ENCODE measurements around the gene PRKCH. TPM values are rescaled to one million over a fixed set of nuclear protein-coding genes. Genes with fewer than 3 reads are reported as not detected.

Gene PRKCH
- total RNA-seq, 2 donors from 2014 or later = 27.6 to 33.9 TPM

DNA sequence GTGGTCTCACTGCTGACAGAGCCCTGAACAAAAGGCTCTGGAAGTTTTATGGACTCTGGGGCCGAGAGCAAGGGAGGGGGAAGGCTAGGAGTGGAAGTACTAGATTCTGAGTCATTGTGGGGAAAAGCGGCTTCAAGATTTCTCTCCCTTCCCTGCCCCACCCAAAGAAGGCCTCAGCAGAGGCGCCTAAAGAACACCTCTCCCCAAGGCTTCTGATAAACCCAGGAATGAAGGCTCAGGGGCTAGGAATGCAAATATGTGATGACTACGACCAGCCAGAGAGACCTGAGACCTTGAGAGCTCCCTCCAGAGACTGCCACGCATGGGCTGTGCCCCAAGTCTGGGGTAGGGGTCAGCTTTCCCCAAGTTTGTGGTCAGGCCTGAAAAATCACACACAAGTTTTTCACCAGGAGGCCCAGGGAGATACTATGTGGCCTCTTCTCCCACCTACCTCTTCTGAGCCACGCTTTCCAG lies 243.3 kb downstream of the PRKCH start:
- TF ChIP-seq POLR2AphosphoS5 (IDR thresholded peaks at IDR 0.05) (no peak), POLR2A (IDR thresholded peaks at IDR 0.05) (no peak), CTCF (IDR thresholded peaks at IDR 0.05) (no peak)
- 88% methylated on average over 6 of the region's 6 CpGs for WGBS
- DNase-seq (ENCODE audit: low spot score) = no peak

GRCh38 chr14:61565181-61565580 lies 243.8 kb downstream of the PRKCH start:
- H3K27ac ChIP-seq = no peak overlapping the region
- DNase-seq (ENCODE audit: low spot score) = no peak
- peaks cover 11% of the 10 kb centered on the region for H3K4me1 ChIP-seq (replicated peaks)
- H3K4me3 ChIP-seq = no peak overlapping the region
- intact Hi-C loops (cut with DNase I) = no loop called here
- no peak for TF ChIP-seq POLR2AphosphoS5 (IDR thresholded peaks at IDR 0.05)
- no peak for TF ChIP-seq POLR2A (IDR thresholded peaks at IDR 0.05)
- TF ChIP-seq CTCF (IDR thresholded peaks at IDR 0.05) = no peak
- H3K27me3 ChIP-seq (replicated peaks; ENCODE audit: insufficient read depth) = no peaks in the 10 kb centered on the region
- no peaks in the 10 kb centered on the region for H3K36me3 ChIP-seq
- H3K9me3 ChIP-seq = no peaks in the 10 kb centered on the region

More for the DNA sequence above, 243.3 kb downstream of the PRKCH start:
- intact Hi-C loops (cut with DNase I) = no loop called here
- no peak overlapping the region for H3K4me3 ChIP-seq
- H3K9me3 ChIP-seq = no peaks in the 10 kb centered on the region
- H3K36me3 ChIP-seq = no peaks in the 10 kb centered on the region
- peaks cover 11% of the 10 kb centered on the region for H3K4me1 ChIP-seq (replicated peaks)
- no peaks in the 10 kb centered on the region for H3K27me3 ChIP-seq (replicated peaks; ENCODE audit: insufficient read depth)
- no peak overlapping the region for H3K27ac ChIP-seq

- DNase-seq (ENCODE audit: low spot score) = no peak
- Histone ChIP-seq H3K36me3 (no peaks in the 10 kb centered on the region), H3K27me3 (replicated peaks; ENCODE audit: insufficient read depth) (no peaks in the 10 kb centered on the region), H3K9me3 (no peaks in the 10 kb centered on the region), H3K4me1 (replicated peaks) (peaks cover 6% of the 10 kb centered on the region), H3K4me3 (no peak overlapping the region), H3K27ac (no peak overlapping the region)
- TF ChIP-seq POLR2AphosphoS5 (IDR thresholded peaks at IDR 0.05) = no peak
- TF ChIP-seq POLR2A (IDR thresholded peaks at IDR 0.05) = no peak
- WGBS = 85% methylated on average over 3 of the region's 3 CpGs
- intact Hi-C loops (cut with DNase I) = no loop called here
These were observed 244.6 kb downstream of the PRKCH start for GRCh38 chr14:61565836-61566536.

- intact Hi-C loops (cut with DNase I) = no loop called here
- TF ChIP-seq POLR2A (IDR thresholded peaks at IDR 0.05) (no peak), CTCF (IDR thresholded peaks at IDR 0.05) (no peak), POLR2AphosphoS5 (IDR thresholded peaks at IDR 0.05) (no peak)
- no peak for DNase-seq (ENCODE audit: low spot score)
- WGBS = 92% methylated on average over 2 of the region's 2 CpGs
- peaks cover 6% of the 10 kb centered on the region for H3K4me1 ChIP-seq (replicated peaks)
- H3K4me3 ChIP-seq = no peak overlapping the region
- no peaks in the 10 kb centered on the region for H3K27me3 ChIP-seq (replicated peaks; ENCODE audit: insufficient read depth)
- no peaks in the 10 kb centered on the region for H3K36me3 ChIP-seq
- H3K27ac ChIP-seq = peak overlapping the region in 1 of 2 donors; percentile 74
- no peaks in the 10 kb centered on the region for H3K9me3 ChIP-seq
These were observed 245.3 kb downstream of the PRKCH start for GRCh38 chr14:61566537-61567225.

GRCh38 chr14:61567838-61568571 lies 246.6 kb downstream of the PRKCH start:
- DNase-seq (ENCODE audit: low spot score) = no peak
- no peaks in the 10 kb centered on the region for H3K9me3 ChIP-seq
- peaks cover 6% of the 10 kb centered on the region for H3K4me1 ChIP-seq (replicated peaks)
- H3K4me3 ChIP-seq = peak overlapping the region in 1 of 2 donors; percentile 24
- intact Hi-C loops (cut with DNase I) = no loop called here
- H3K27ac ChIP-seq = peak overlapping the region; percentile 20 to 74
- 51% methylated on average over 13 of the region's 13 CpGs for WGBS
- TF ChIP-seq POLR2A (IDR thresholded peaks at IDR 0.05) (no peak), POLR2AphosphoS5 (IDR thresholded peaks at IDR 0.05) (no peak), CTCF (IDR thresholded peaks at IDR 0.05) (no peak)
- no peaks in the 10 kb centered on the region for H3K36me3 ChIP-seq
- no peaks in the 10 kb centered on the region for H3K27me3 ChIP-seq (replicated peaks; ENCODE audit: insufficient read depth)
